H1 (cell line): ENCODE measurements around the gene LSM7. TPM values are rescaled to one million over a fixed set of nuclear protein-coding genes. Genes with fewer than 3 reads are reported as not detected.

Experiments used
- CTCF ChIA-PET: fragments of 300-600 bp; sonication (Branson Sonifier 250); formaldehyde crosslinking; loops from one replicate; lab custom pipeline; 2021; ENCODE audit not compliant: partially characterized antibody; lab: Charles Lee
- POLR2A ChIA-PET: fragments of 300-600 bp; sonication (Branson Sonifier 250); formaldehyde crosslinking; loops from one replicate; lab custom pipeline; 2021; ENCODE audit warnings: inconsistent platforms; ENCODE audit not compliant: partially characterized antibody; lab: Charles Lee
- DNase-seq, 2 experiments: peaks; one replicate each; pipeline versions ENCODE4 v3.0.0 to v3.0.0-alpha.2; 2010 to 2022; ENCODE audit warnings: low spot score in 2 of 2, low read depth in 1 of 2, mixed read lengths in 1 of 2
- FAIRE-seq: peaks from 2 replicates; lab custom pipeline; 2011; peaks lifted over from hg19 to GRCh38; lab: Jason Lieb, UNC
- H2AFZ ChIP-seq: 2 replicates; pipeline ENCODE4 v1.8.1; 2012; ENCODE audit warnings: low read length, inconsistent platforms
- H2AK5ac ChIP-seq: 2 replicates; pipeline ENCODE4 v1.6.1; 2013; ENCODE audit warnings: low read depth, low read length
- H2BK120ac ChIP-seq: replicated peaks from 2 replicates; pipeline ENCODE3; 2013; ENCODE audit warnings: low read depth, low read length, inconsistent platforms
- H2BK12ac ChIP-seq: 2 replicates; pipeline ENCODE4 v1.6.1; 2013; ENCODE audit warnings: low read depth, low read length
- H2BK15ac ChIP-seq: 2 replicates; pipeline ENCODE4 v1.6.1; 2013; ENCODE audit warnings: low read length
- H2BK20ac ChIP-seq: 2 replicates; pipeline ENCODE4 v1.6.1; 2013; ENCODE audit warnings: low read length
- H2BK5ac ChIP-seq: 2 replicates; pipeline ENCODE4 v1.6.1; 2013; ENCODE audit warnings: low read depth, low read length
- H3K14ac ChIP-seq: 2 replicates; pipeline ENCODE4 v1.6.1; 2013; ENCODE audit warnings: inconsistent platforms; ENCODE audit not compliant: insufficient read length
- H3K18ac ChIP-seq: 2 replicates; pipeline ENCODE4 v1.6.1; 2013; ENCODE audit warnings: low read length; ENCODE audit errors: extremely low read depth
- H3K23ac ChIP-seq: 2 replicates; pipeline ENCODE4 v1.6.1; 2013; ENCODE audit warnings: inconsistent platforms; ENCODE audit not compliant: insufficient read length
- H3K23me2 ChIP-seq: 2 replicates; pipeline ENCODE4 v1.6.1; 2013; ENCODE audit warnings: low read depth, low read length
- H3K27ac ChIP-seq: 2 replicates; pipeline ENCODE4 v1.6.1; 2011; ENCODE audit warnings: low read depth, low read length, inconsistent platforms
- H3K27me3 ChIP-seq, 4 experiments: replicated peaks in 1 of 4; 1 replicate in 1 of 4; 2 replicates in 3 of 4; pipeline versions ENCODE4 v1.6.1 to v1.8.1; 2011 to 2013; ENCODE audit warnings: low read length in 3 of 4, mild to moderate bottlenecking in 3 of 4, inconsistent platforms in 2 of 4, mixed read lengths in 2 of 4, moderate library complexity in 1 of 4; ENCODE audit not compliant: control insufficient read depth in 3 of 4, insufficient read depth in 3 of 4; ENCODE audit errors: extremely low read depth in 1 of 4
- H3K36me3 ChIP-seq, 4 experiments: 2 replicates each; pipeline versions ENCODE4 v1.6.1 to v1.8.1; 2011 to 2013; ENCODE audit warnings: mild to moderate bottlenecking in 4 of 4, low read length in 3 of 4, moderate library complexity in 2 of 4, control low read depth in 1 of 4, inconsistent platforms in 1 of 4; ENCODE audit not compliant: insufficient read depth in 4 of 4, control insufficient read depth in 2 of 4
- H3K4ac ChIP-seq: replicated peaks from 2 replicates; pipeline ENCODE3; 2013; ENCODE audit warnings: low read length, low read depth, mixed read lengths, inconsistent platforms; ENCODE audit not compliant: insufficient read length
- H3K4me1 ChIP-seq, 4 experiments: replicated peaks in 1 of 4; 1 replicate in 1 of 4; 2 replicates in 3 of 4; pipeline versions ENCODE4 v1.6.1 to v1.8.1; 2011 to 2013; ENCODE audit warnings: low read length in 3 of 4, inconsistent platforms in 2 of 4, mixed read lengths in 1 of 4; ENCODE audit not compliant: insufficient read depth in 4 of 4, control insufficient read depth in 3 of 4
- H3K4me2 ChIP-seq, 2 experiments: 2 replicates each; pipeline versions ENCODE4 v1.6.1 to v1.8.1; 2011 to 2013; ENCODE audit warnings: low read depth in 2 of 2, low read length in 2 of 2, control low read depth in 1 of 2, inconsistent platforms in 1 of 2, mild to moderate bottlenecking in 1 of 2; ENCODE audit not compliant: insufficient read depth in 1 of 2
- H3K4me3 ChIP-seq, 4 experiments: fragments of 200-600, 300-600 bp in 1 of 4; sonication (generic), shearing (Covaris generic), sonication (Bioruptor Twin) in 1 of 4; 2 replicates each; pipeline versions ENCODE4 v1.5.1 to v1.8.1; 2011 to 2016; ENCODE audit warnings: low read length in 4 of 4, low read depth in 3 of 4, control low read depth in 2 of 4, inconsistent platforms in 2 of 4, mild to moderate bottlenecking in 2 of 4, mixed read lengths in 1 of 4, moderate library complexity in 1 of 4; ENCODE audit not compliant: insufficient read depth in 2 of 4; ENCODE audit errors: extremely low read depth in 1 of 4
- H3K56ac ChIP-seq: replicated peaks from 2 replicates; pipeline ENCODE3; 2013; ENCODE audit warnings: low read depth, mild to moderate bottlenecking, mixed read lengths, low read length, inconsistent platforms; ENCODE audit not compliant: insufficient read length
- H3K79me1 ChIP-seq: 2 replicates; pipeline ENCODE4 v1.6.1; 2013; ENCODE audit warnings: low read depth, low read length, control low read depth
- H3K79me2 ChIP-seq, 2 experiments: 2 replicates each; pipeline versions ENCODE4 v1.6.1 to v1.8.1; 2012 to 2013; ENCODE audit warnings: low read length in 2 of 2, mild to moderate bottlenecking in 2 of 2, inconsistent platforms in 1 of 2; ENCODE audit not compliant: insufficient read depth in 2 of 2, control insufficient read depth in 1 of 2
- H3K9ac ChIP-seq, 4 experiments: replicated peaks in 1 of 4; 1 replicate in 1 of 4; 2 replicates in 3 of 4; pipeline versions ENCODE4 v1.6.1 to v1.8.1; 2011 to 2013; ENCODE audit warnings: low read depth in 3 of 4, low read length in 3 of 4, control low read depth in 2 of 4, mild to moderate bottlenecking in 2 of 4, moderate library complexity in 2 of 4, inconsistent platforms in 1 of 4; ENCODE audit errors: extremely low read depth in 1 of 4
- H3K9me3 ChIP-seq, 2 experiments: 2 replicates each; pipeline versions ENCODE4 v1.6.1 to v1.8.1; 2012 to 2013; ENCODE audit warnings: mild to moderate bottlenecking in 2 of 2, moderate library complexity in 2 of 2, control low read depth in 1 of 2, inconsistent platforms in 1 of 2, low read depth in 1 of 2, low read length in 1 of 2, mixed read lengths in 1 of 2; ENCODE audit not compliant: insufficient read depth in 2 of 2
- H4K20me1 ChIP-seq, 2 experiments: replicated peaks in 1 of 2; 2 replicates each; pipeline versions ENCODE3 to v1.8.1; 2011 to 2013; ENCODE audit warnings: inconsistent platforms in 2 of 2, low read length in 2 of 2, mild to moderate bottlenecking in 1 of 2; ENCODE audit not compliant: insufficient read depth in 2 of 2, control insufficient read depth in 1 of 2
- H4K5ac ChIP-seq: 2 replicates; pipeline ENCODE4 v1.6.1; 2013; ENCODE audit warnings: low read length, low read depth, mixed read lengths, inconsistent platforms; ENCODE audit not compliant: insufficient read length
- H4K8ac ChIP-seq: 2 replicates; pipeline ENCODE4 v1.8.0; 2013; ENCODE audit warnings: mild to moderate bottlenecking, moderate library complexity, low read length, inconsistent platforms; ENCODE audit not compliant: insufficient read depth; ENCODE audit errors: extremely low read depth
- H4K91ac ChIP-seq: replicated peaks from 2 replicates; pipeline ENCODE3; 2013; ENCODE audit warnings: low read length, mixed read lengths, inconsistent platforms; ENCODE audit not compliant: insufficient read length
- CBX8 ChIP-seq: fragments of 300-800, 300-1000 bp; sonication (generic); IDR thresholded peaks from 2 replicates; pipeline ENCODE4 v1.7.1; 2016; ENCODE audit warnings: low read depth, low read length, borderline replicate concordance
- CHD1 ChIP-seq: IDR thresholded peaks from 2 replicates; pipeline ENCODE4 v1.6.1; 2012; ENCODE audit warnings: low read depth, low read length, improper control_type of control experiment
- GABPA ChIP-seq: IDR thresholded peaks from 2 replicates; pipeline ENCODE4 v1.6.1; 2011; ENCODE audit warnings: mild to moderate bottlenecking, low read length, moderate library complexity, borderline replicate concordance; ENCODE audit not compliant: insufficient read depth
- HDAC2 ChIP-seq, 2 experiments: fragments of 300-600 bp in 1 of 2; sonication (generic) in 1 of 2; IDR thresholded peaks; 2 replicates each; pipeline ENCODE4 v1.6.1; 2011 to 2012; ENCODE audit warnings: low read depth in 2 of 2, low read length in 2 of 2, mild to moderate bottlenecking in 2 of 2, moderate library complexity in 2 of 2, borderline replicate concordance in 1 of 2, inconsistent platforms in 1 of 2
- JUN ChIP-seq: IDR thresholded peaks from 2 replicates; pipeline ENCODE4 v1.6.1; 2011; ENCODE audit warnings: low read depth, mild to moderate bottlenecking, improper control_type of control experiment, low read length
- KDM1A ChIP-seq: fragments of 200-600, 300-600 bp; sonication (generic); IDR thresholded peaks from 2 replicates; pipeline ENCODE4 v1.7.1; 2016; ENCODE audit warnings: mild to moderate bottlenecking, low read length, borderline replicate concordance
- KDM5A ChIP-seq: fragments of 200-600 bp; IDR thresholded peaks from 2 replicates; pipeline ENCODE4 v1.7.1; 2012; ENCODE audit warnings: mild to moderate bottlenecking, low read length, inconsistent platforms, mixed read lengths
- MAFK ChIP-seq: IDR thresholded peaks from 2 replicates; pipeline ENCODE4 v1.6.1; 2012; ENCODE audit warnings: low read depth, mild to moderate bottlenecking, improper control_type of control experiment, low read length
- SIN3A ChIP-seq, 2 experiments: IDR thresholded peaks in 1 of 2; conservative IDR thresholded peaks in 1 of 2; 2 replicates each; pipeline ENCODE4 v1.6.1; 2011 to 2012; ENCODE audit warnings: low read length in 2 of 2, improper control_type of control experiment in 1 of 2, low read depth in 1 of 2, mild to moderate bottlenecking in 1 of 2
- SRF ChIP-seq: IDR thresholded peaks from 2 replicates; pipeline ENCODE4 v1.6.1; 2011; ENCODE audit warnings: mild to moderate bottlenecking, low read depth, low read length, moderate library complexity
- TBP ChIP-seq: IDR thresholded peaks from 2 replicates; pipeline ENCODE4 v1.6.1; 2011; ENCODE audit warnings: low read depth, low read length, improper control_type of control experiment
- TEAD4 ChIP-seq: IDR thresholded peaks from 2 replicates; pipeline ENCODE4 v1.6.1; 2012; ENCODE audit warnings: low read depth, low read length, inconsistent platforms, mixed read lengths
- WGBS, 2 experiments: shearing (Covaris generic) in 1 of 2; methylation state at CpG; one replicate each; pipeline versions ENCODE4 v1.1.6 to v1.1.7; 2013 to 2015; ENCODE audit warnings: low lambda C conversion rate in 2 of 2, mixed read lengths in 2 of 2, inconsistent platforms in 1 of 2, low coverage in 1 of 2, missing lambda C conversion rate in 1 of 2; ENCODE audit not compliant: insufficient replicate concordance in 2 of 2, insufficient coverage in 1 of 2, insufficient read length in 1 of 2; ENCODE audit errors: extremely low coverage in 1 of 2, missing lambda C conversion rate in 1 of 2; 5-methylcytosine and 5-hydroxymethylcytosine counted together
- polyA plus RNA-seq, 7 experiments: library from polyadenylated mRNA; depleted of rRNA in 3 of 7; stranded (reverse) in 5 of 7; unstranded in 2 of 7; fragments of >200 nt in 5 of 7; fragments of 200-250 nt in 2 of 7; gene quantifications; 1 replicate in 5 of 7; 2 replicates in 1 of 7; 4 replicates in 1 of 7; pipeline versions ENCODE4 v1.2.1 to v1.2.3, GENCODE V29; 2011 to 2013; ENCODE audit warnings: missing spikeins in 2 of 7, mixed read lengths in 2 of 7
- total RNA-seq: library from RNA; stranded (reverse); fragmentation: NEBNext Ultra II Directional; extraction: Animal tissue kit (Norgen Biotek cat#: 25700); gene quantifications from 2 replicates; pipeline ENCODE4 v1.2.1, GENCODE V29; 2021

The LSM7 gene
- total and polyA plus RNA-seq, 2 of the 8 experiments (the other 6 are each of a cell fraction or from before 2014, with no cell fraction given), result 228 to 1,335 TPM

- no peak overlapping the region for H2BK20ac ChIP-seq
- H4K20me1 ChIP-seq, result peaks cover 0 to 6% of the 10 kb centered on the region in 2 experiments
- H3K9ac ChIP-seq, result no peak overlapping the region
- ChIA-PET POLR2A (interaction anchor here (0.5 to 1.1 kb wide), 3 partner anchors 20 to 243 kb away, joined by 3 to 4 read pairs (median 3); no protein-coding TSS in a partner anchor), CTCF (interaction anchor here (1.2 to 1.4 kb wide), 3 partner anchors 35 to 329 kb away, joined by 3 read pairs; no protein-coding TSS in a partner anchor)
- no peak overlapping the region for H3K4me3 ChIP-seq
- H4K8ac ChIP-seq, result no peak overlapping the region
- no peak overlapping the region for H3K23ac ChIP-seq
- H2BK120ac ChIP-seq, result no peak overlapping the region
- H3K36me3 ChIP-seq, result peaks cover 0 to 7% (median 2%) of the 10 kb centered on the region in 4 experiments; a peak in 3 of 8 replicates
- H3K4ac ChIP-seq, result no peak overlapping the region
- H4K91ac ChIP-seq, result no peak overlapping the region
- no peaks in the 10 kb centered on the region for H3K79me1 ChIP-seq
- H3K79me2 ChIP-seq, result no peaks in the 10 kb centered on the region
- no peak overlapping the region for H2BK5ac ChIP-seq
- H2BK12ac ChIP-seq, result no peak overlapping the region
- H4K5ac ChIP-seq, result no peak overlapping the region
- FAIRE-seq (no peak), DNase-seq (no peak)
- TF ChIP-seq CBX8 (no peak), CHD1 (no peak), SIN3A (conservative IDR thresholded peaks at IDR 0.05 in 1 of 2, IDR thresholded peaks at IDR 0.05 in 1 of 2; ENCODE audit: low read depth in 1 of 2, low read length in 2 of 2) (no peak), KDM5A (no peak), TBP (no peak), SRF (no peak), TEAD4 (no peak), KDM1A (no peak), HDAC2 (IDR thresholded peaks at IDR 0.05; ENCODE audit: borderline replicate concordance in 1 of 2, low read depth in 2 of 2, low read length in 2 of 2) (no peak), JUN (no peak), GABPA (no peak), MAFK (no peak)
- H3K9me3 ChIP-seq, result no peaks in the 10 kb centered on the region
- H3K18ac ChIP-seq, result no peak overlapping the region
- no peak overlapping the region for H2AFZ ChIP-seq
- H3K23me2 ChIP-seq, result peaks cover 1% of the 10 kb centered on the region; the same call in 1 of the 2 replicates
- no peak overlapping the region for H3K14ac ChIP-seq
- no peak overlapping the region for H3K27ac ChIP-seq
- no peak overlapping the region for H2BK15ac ChIP-seq
- no peak overlapping the region for H2AK5ac ChIP-seq
- H3K27me3 ChIP-seq, result no peaks in the 10 kb centered on the region
- no peak overlapping the region for H3K4me2 ChIP-seq
- 92% methylated on average over 5 of the region's 28 CpGs; no CpG with 5 or more reads in 1 of the 2 experiments for WGBS, 2 experiments
- H3K56ac ChIP-seq, result no peak overlapping the region
- no peaks in the 10 kb centered on the region for H3K4me1 ChIP-seq
These were observed 23.2 kb upstream of the LSM7 start for GRCh38 chr19:2351591-2351990.
